H1 (cell line): ENCODE results near the gene TUBB1.

Experiments used
- BACH1 ChIP-seq: IDR thresholded peaks from 2 replicates; pipeline ENCODE4 v1.6.1; 2012; ENCODE audit warnings: low read length, improper control_type of control experiment
- CTCF ChIP-seq, 3 experiments: IDR thresholded peaks; 1 replicate in 2 of 3; 2 replicates in 1 of 3; pipeline versions ENCODE4 v1.5.1 to v1.6.1; 2011; ENCODE audit warnings: low read length in 3 of 3, mild to moderate bottlenecking in 3 of 3, inconsistent platforms in 2 of 3, low read depth in 1 of 3, moderate library complexity in 1 of 3; ENCODE audit not compliant: insufficient read depth in 1 of 3; ENCODE audit errors: control extremely low read depth in 1 of 3
- HDAC2 ChIP-seq, 2 experiments: fragments of 300-600 bp in 1 of 2; sonication (generic) in 1 of 2; IDR thresholded peaks; 2 replicates each; pipeline ENCODE4 v1.6.1; 2011 to 2012; ENCODE audit warnings: low read depth in 2 of 2, low read length in 2 of 2, mild to moderate bottlenecking in 2 of 2, moderate library complexity in 2 of 2, borderline replicate concordance in 1 of 2, inconsistent platforms in 1 of 2
- KDM1A ChIP-seq: fragments of 200-600, 300-600 bp; sonication (generic); IDR thresholded peaks from 2 replicates; pipeline ENCODE4 v1.7.1; 2016; ENCODE audit warnings: mild to moderate bottlenecking, low read length, borderline replicate concordance
- POLR2AphosphoS5 ChIP-seq: IDR thresholded peaks from 2 replicates; pipeline ENCODE4 v1.6.1; 2011; ENCODE audit warnings: low read depth, low read length
- SAP30 ChIP-seq: fragments of 300-600 bp; sonication (generic); IDR thresholded peaks from 2 replicates; pipeline ENCODE4 v1.7.1; 2012; ENCODE audit warnings: low read length, moderate library complexity, mild to moderate bottlenecking, inconsistent platforms; ENCODE audit not compliant: insufficient read depth, insufficient replicate concordance
- SIN3A ChIP-seq, 2 experiments: IDR thresholded peaks in 1 of 2; conservative IDR thresholded peaks in 1 of 2; 2 replicates each; pipeline ENCODE4 v1.6.1; 2011 to 2012; ENCODE audit warnings: low read length in 2 of 2, improper control_type of control experiment in 1 of 2, low read depth in 1 of 2, mild to moderate bottlenecking in 1 of 2
- USF2 ChIP-seq: IDR thresholded peaks from 2 replicates; pipeline ENCODE4 v1.6.1; 2011; ENCODE audit warnings: low read length, improper control_type of control experiment
- YY1 ChIP-seq: IDR thresholded peaks from 2 replicates; pipeline ENCODE4 v1.6.1; 2011; ENCODE audit warnings: low read depth, mild to moderate bottlenecking, low read length

GRCh38 chr20:59074456-59074855 is 55.2 kb downstream of the TUBB1 start:
- TF ChIP-seq CTCF (IDR thresholded peaks at IDR 0.05; ENCODE audit: control extremely low read depth in 1 of 3, insufficient read depth in 1 of 3, low read depth in 1 of 3, low read length in 3 of 3), result no peak
- no peak for TF ChIP-seq POLR2AphosphoS5
- TF ChIP-seq HDAC2 (IDR thresholded peaks at IDR 0.05; ENCODE audit: borderline replicate concordance in 1 of 2, low read depth in 2 of 2, low read length in 2 of 2), result no peak
- no peak for TF ChIP-seq USF2
- no peak for TF ChIP-seq SAP30
- TF ChIP-seq BACH1, result no peak
- no peak for TF ChIP-seq SIN3A (conservative IDR thresholded peaks at IDR 0.05 in 1 of 2, IDR thresholded peaks at IDR 0.05 in 1 of 2; ENCODE audit: low read depth in 1 of 2, low read length in 2 of 2)
- TF ChIP-seq YY1, result no peak
- TF ChIP-seq KDM1A, result no peak
